Stimulated activated naive CD8-positive, alpha-beta T cell treated with anti-CD3 and anti-CD28 coated beads, Interleukin-15, Interleukin-2, amounts not matched to agents 100 ng/mL and 50 ng/mL, for 24 hours (primary cell): ENCODE data around the gene PIP5K1C.

Experiments
- H3K27ac Mint-ChIP-seq: one replicate; pipeline ENCODE4 v1.8.0; 2021; ENCODE audit warnings: mild to moderate bottlenecking, mixed read lengths
- H3K27me3 Mint-ChIP-seq: one replicate; pipeline ENCODE4 v1.8.0; 2021; ENCODE audit warnings: mixed read lengths
- H3K36me3 Mint-ChIP-seq: one replicate; pipeline ENCODE4 v1.8.0; 2021; ENCODE audit warnings: low read depth, mixed read lengths
- H3K4me1 Mint-ChIP-seq: one replicate; pipeline ENCODE4 v1.8.0; 2021; ENCODE audit warnings: low read depth, mixed read lengths
- H3K4me3 Mint-ChIP-seq: one replicate; pipeline ENCODE4 v1.8.0; 2021; ENCODE audit warnings: mild to moderate bottlenecking, mixed read lengths
- H3K9me3 Mint-ChIP-seq: one replicate; pipeline ENCODE4 v1.8.0; 2021; ENCODE audit warnings: mixed read lengths

The PIP5K1C gene

DNA sequence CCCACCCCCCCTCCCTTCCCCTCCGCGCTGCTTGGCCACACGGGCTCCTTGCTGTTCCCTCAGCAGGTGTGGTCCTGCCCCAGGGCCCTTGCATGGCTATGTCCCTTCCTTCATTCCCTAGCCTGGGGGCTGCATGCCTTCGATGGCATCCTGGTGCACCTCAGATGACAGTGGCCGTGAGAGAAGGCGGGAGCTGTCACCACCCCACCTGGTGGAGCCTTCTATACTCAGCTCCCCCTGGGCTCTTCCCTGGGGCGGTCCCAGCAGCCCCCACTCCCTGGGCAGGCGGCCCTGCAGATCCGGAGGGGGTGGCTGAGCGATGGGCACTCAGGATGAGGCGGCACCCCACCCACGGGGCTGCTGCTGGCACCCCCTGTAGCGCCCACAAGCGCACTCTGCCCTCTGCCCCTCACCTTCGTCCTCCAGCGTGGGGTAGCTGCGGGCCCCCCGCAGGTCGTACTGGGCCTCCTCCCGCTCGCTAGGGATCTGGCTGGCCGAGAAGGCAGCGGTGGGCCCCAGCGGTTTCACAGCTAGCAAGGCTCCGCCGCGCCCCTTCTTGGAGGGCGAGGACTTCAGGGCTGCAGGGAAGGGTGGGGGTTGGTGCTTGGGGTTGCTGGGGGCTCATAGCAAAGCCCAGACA is 56.5 kb downstream of the PIP5K1C start:
- Mint-ChIP-seq H3K4me1 (no peaks in the 10 kb centered on the region), H3K9me3 (no peaks in the 10 kb centered on the region), H3K4me3 (no peak overlapping the region), H3K27ac (no peak overlapping the region), H3K27me3 (no peaks in the 10 kb centered on the region), H3K36me3 (peaks cover 8% of the 10 kb centered on the region)

DNA sequence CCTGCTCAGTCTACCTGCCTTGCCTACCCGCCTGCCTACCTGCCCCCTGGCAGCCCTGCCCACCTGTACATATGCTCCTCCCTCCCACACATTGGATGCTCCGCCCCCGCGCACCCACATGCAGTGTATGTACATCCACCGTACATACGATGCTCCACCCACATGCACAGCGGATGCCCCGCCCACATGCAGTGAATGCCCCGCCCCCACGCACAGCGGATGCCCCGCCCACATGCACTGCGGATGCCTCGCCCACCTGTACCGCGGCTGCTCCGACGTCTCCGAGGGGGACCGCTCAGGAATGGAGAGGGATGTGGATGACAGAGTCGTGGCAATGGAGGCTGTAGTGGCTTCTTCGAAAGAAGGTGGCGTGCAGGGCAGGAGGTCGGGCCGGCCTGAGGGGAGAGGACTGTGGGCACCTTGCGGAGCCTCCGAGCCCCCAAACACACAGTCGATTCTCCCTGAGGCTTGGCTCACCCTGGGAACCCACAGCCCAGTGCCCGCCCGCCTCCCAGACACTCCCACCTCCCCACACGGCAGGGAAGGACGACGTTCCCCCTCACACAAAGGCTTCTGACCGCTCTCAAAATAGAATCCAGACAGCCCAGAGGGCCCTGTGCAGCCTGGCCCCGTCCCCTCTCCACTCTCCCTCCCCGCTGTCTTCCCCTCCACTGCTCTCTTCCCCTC is 57.1 kb downstream of the PIP5K1C start:
- H3K4me3 Mint-ChIP-seq = no peak overlapping the region
- H3K4me1 Mint-ChIP-seq = no peaks in the 10 kb centered on the region
- H3K36me3 Mint-ChIP-seq = peaks cover 13% of the 10 kb centered on the region
- H3K9me3 Mint-ChIP-seq = no peaks in the 10 kb centered on the region
- no peaks in the 10 kb centered on the region for H3K27me3 Mint-ChIP-seq
- no peak overlapping the region for H3K27ac Mint-ChIP-seq

DNA sequence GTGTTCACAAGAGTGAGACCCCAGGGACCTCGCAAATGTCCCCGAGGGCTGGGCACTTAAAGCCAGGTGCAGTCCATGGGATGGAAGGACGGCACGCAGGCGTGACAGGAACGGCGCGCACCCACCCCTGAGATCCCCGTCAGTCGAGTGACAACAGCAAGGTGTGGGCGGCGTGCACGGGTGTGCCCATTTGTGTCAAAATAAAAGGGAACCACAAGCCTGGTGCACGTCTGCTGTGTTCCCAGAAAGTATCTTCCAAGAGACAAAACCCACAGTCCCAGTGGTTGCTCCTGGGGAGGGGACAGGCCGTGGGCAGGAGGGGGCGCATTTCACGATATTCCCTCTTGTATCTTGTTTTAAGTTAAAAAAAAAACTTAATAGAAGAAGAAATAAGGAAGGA is 58.0 kb downstream of the PIP5K1C start:
- no peak overlapping the region for H3K27ac Mint-ChIP-seq
- no peaks in the 10 kb centered on the region for H3K4me1 Mint-ChIP-seq
- H3K27me3 Mint-ChIP-seq = no peaks in the 10 kb centered on the region
- H3K4me3 Mint-ChIP-seq = no peak overlapping the region
- no peaks in the 10 kb centered on the region for H3K9me3 Mint-ChIP-seq
- H3K36me3 Mint-ChIP-seq = peaks cover 13% of the 10 kb centered on the region

DNA sequence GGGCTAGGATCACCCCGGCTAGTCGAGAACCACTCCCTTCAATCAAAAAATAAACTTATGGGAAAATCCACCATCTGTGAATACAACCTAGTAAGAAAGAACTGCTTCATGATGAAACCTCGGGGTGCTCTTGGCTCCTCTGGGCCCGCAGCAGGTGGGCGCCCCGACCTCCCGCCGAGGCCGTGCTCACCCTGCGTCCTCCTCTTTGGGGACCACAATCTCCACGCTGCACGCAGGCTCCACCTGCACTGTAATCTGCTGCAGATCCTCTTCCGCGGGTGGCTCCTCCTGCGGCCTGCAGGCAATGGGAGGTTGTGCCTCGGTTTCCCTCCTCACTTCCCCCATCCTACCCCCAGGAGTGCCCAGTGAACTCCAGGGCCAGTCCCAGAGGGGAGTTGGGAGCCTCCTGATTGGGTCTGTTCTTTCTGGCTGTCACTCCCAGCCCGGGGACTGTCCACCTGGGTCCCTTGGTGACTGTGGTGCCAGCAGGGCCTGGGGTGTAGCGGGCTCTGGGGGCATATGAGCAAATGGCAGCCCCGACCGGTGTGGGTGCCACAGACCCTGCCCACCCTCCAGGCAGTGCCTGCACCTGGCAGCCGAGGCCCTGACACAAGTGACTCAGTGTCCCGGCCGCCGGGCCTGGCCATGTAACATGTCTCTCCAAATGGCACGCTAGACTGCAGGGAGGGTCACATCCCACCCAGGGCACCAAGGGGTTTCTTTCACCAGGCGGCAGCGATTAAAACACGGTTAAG is 58.6 kb downstream of the PIP5K1C start:
- Mint-ChIP-seq H3K36me3 (peaks cover 13% of the 10 kb centered on the region), H3K27ac (no peak overlapping the region), H3K27me3 (no peaks in the 10 kb centered on the region)

DNA sequence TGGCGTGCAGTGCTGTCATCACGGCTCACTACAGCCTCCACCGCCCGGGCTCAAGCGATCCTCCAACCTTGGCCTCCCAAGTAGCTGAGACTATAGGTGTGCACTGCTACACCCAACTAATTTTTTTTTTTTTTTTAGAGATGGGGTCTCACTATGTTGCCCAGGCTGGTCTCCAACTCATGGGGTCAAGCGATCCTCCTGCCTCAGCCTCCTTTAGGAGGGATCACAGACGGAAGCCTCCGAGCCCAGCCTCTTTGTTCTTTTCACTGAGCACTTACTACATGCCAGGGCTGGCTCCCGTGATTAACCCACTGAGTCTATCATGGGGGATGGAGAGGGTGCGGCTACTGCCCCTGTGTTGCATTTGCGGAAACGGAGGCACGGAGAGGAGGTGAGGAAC is 60.8 kb downstream of the PIP5K1C start:
- Mint-ChIP-seq H3K27me3 (no peaks in the 10 kb centered on the region), H3K27ac (no peak overlapping the region)

More for the DNA sequence above, 58.6 kb downstream of the PIP5K1C start:
- Mint-ChIP-seq H3K4me1 (no peaks in the 10 kb centered on the region), H3K9me3 (no peaks in the 10 kb centered on the region), H3K4me3 (no peak overlapping the region)

DNA sequence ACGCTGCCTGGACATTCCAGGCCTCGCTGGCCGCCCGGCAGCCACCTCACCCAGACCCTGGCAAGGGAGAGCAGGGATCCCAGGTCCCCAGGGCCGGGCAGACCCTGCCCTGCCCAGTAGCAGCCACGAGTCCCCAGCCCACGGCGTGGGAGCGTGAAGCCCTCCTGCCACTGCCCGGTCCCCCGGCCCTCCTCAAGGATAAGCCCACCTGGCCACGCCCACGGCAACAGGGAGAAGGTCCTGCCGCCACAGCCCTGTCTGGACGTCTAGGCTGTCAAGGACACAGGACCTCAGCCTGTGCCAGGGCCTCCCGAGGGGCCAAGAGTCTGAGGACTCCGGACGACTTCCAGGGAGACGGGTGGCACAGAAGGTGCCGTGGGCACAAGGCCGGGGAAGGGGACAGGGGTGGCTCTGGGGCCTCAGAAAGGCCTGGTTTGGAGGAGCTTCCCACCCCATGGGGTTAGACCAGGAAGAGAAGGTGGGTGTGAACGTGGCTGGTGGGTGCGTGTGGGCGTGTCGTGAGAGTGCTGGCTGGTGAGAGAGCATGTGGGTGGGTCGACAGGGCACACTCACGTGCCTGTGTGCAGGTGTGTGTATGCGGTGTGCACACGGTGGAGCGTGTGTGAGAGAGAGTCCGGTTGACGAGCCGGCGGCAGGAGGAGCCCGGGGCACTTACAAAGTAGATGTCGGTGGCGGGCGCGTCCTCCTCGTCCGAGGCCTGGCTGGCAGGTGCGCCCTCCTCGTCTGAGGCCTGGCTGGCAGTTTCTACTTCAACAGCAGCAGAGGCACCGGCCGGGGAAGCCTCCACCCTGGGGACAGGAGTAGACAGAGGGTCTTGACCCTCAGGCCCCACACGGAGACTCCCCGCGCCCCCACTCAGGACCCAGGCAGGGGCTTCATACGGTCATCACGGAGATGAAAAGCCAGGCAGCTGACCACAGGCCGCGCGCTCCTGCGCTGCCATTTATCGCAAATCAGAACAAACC is 61.8 kb downstream of the PIP5K1C start:
- Mint-ChIP-seq H3K27me3 (no peaks in the 10 kb centered on the region), H3K9me3 (no peaks in the 10 kb centered on the region), H3K4me1 (no peaks in the 10 kb centered on the region), H3K4me3 (no peak overlapping the region), H3K36me3 (peaks cover 13% of the 10 kb centered on the region), H3K27ac (no peak overlapping the region)

More for the DNA sequence above, 60.8 kb downstream of the PIP5K1C start:
- H3K4me3 Mint-ChIP-seq = no peak overlapping the region
- no peaks in the 10 kb centered on the region for H3K9me3 Mint-ChIP-seq
- peaks cover 13% of the 10 kb centered on the region for H3K36me3 Mint-ChIP-seq
- no peaks in the 10 kb centered on the region for H3K4me1 Mint-ChIP-seq

DNA sequence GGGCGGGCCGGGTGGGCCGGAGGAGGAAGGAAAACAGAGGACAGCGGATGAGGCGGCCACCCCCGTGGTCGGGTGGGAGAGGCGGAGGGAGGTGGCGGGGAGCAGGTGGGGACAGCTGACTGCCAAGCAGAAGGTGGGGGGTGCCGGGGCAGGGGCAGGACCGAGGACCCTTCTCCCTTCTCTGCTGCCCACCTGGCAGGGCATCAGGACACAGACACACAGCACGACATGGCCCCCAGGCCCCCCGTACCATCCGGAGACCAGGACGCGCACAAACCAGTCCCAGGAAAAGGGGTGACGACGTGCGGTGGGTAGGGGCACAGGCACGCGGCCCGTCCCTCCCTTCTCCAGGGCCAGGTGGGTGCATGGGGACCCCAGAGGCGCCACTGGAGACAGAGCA is 62.6 kb downstream of the PIP5K1C start:
- H3K27ac Mint-ChIP-seq = no peak overlapping the region
- peaks cover 9% of the 10 kb centered on the region for H3K36me3 Mint-ChIP-seq
- no peaks in the 10 kb centered on the region for H3K9me3 Mint-ChIP-seq
- H3K4me3 Mint-ChIP-seq = no peak overlapping the region
- no peaks in the 10 kb centered on the region for H3K27me3 Mint-ChIP-seq
- H3K4me1 Mint-ChIP-seq = no peaks in the 10 kb centered on the region

DNA sequence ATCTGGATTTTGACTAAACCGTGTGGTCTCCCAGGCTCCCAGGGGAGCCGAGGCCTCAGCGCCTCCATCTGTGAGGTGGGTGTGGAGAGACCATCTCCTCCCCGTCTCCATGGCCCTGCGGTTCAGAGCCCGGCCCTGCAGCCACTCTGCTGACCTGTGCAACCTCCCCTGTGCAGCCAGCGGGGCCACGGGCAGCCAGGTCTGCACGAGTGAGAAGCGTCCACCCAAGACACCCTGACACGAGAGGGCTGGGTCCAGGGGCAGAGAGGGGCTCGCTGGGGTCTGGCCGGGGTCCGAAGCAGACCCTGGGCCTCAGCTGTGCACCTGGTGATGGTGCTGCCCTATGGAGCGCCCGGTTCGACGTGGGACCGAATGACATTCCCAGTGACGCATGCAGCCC is 63.3 kb downstream of the PIP5K1C start:
- H3K27me3 Mint-ChIP-seq = no peaks in the 10 kb centered on the region
- no peak overlapping the region for H3K27ac Mint-ChIP-seq
- H3K36me3 Mint-ChIP-seq = peaks cover 9% of the 10 kb centered on the region
- no peak overlapping the region for H3K4me3 Mint-ChIP-seq
- no peaks in the 10 kb centered on the region for H3K4me1 Mint-ChIP-seq
- H3K9me3 Mint-ChIP-seq = no peaks in the 10 kb centered on the region

DNA sequence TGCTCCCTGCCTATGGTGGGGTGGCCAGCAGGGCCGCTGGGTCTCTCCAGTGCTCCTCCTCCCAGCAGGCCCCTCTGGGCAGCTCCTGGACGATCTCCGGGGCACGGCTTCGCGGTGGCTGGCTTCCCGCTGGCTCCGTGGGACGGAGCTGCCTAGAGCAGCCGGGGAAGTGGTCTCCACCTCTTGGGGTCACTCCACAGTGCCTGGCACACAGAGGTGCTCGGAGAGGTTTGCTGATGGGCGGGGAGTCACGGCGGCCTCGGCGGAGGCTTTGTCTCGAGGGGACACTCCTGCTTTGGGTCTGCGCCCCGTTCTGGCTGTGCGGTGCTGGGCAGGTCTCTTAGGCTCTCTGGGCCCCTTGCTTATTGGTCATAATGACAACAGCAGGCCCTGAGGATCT is 63.8 kb downstream of the PIP5K1C start:
- Mint-ChIP-seq H3K27me3 (no peaks in the 10 kb centered on the region), H3K4me1 (no peaks in the 10 kb centered on the region), H3K27ac (no peak overlapping the region), H3K9me3 (no peaks in the 10 kb centered on the region), H3K4me3 (no peak overlapping the region), H3K36me3 (peaks cover 9% of the 10 kb centered on the region)

DNA sequence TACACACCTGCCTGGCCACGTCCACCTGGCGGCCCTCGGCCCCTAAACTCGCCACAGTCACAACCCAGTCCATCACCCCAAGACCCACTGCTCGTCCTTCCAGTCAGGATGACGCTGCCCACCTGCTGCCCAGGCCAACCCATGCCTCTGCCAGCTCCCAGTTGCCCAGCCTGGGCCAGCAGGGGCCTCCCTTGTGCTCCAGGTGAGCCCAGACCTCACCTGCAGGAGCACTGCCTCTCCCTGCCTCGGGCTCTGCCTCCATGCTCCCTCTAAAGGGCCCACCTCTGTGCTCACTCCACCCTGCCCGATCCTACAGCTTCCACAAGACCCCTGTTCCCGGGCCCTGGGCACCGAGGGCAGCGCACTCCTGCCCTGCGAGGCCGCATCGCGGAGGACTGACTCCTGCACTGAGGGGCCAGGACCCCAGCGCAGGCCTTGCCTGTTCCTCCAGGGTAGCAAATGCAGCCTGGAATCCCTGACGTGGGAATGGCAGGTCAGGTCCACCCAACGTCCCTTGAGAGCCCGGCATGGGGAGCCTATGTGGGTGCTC is 65.7 kb downstream of the PIP5K1C start:
- H3K36me3 Mint-ChIP-seq = peaks cover 14% of the 10 kb centered on the region
- no peak overlapping the region for H3K27ac Mint-ChIP-seq
- H3K4me3 Mint-ChIP-seq = no peak overlapping the region
- no peaks in the 10 kb centered on the region for H3K4me1 Mint-ChIP-seq
- no peaks in the 10 kb centered on the region for H3K27me3 Mint-ChIP-seq
- no peaks in the 10 kb centered on the region for H3K9me3 Mint-ChIP-seq

DNA sequence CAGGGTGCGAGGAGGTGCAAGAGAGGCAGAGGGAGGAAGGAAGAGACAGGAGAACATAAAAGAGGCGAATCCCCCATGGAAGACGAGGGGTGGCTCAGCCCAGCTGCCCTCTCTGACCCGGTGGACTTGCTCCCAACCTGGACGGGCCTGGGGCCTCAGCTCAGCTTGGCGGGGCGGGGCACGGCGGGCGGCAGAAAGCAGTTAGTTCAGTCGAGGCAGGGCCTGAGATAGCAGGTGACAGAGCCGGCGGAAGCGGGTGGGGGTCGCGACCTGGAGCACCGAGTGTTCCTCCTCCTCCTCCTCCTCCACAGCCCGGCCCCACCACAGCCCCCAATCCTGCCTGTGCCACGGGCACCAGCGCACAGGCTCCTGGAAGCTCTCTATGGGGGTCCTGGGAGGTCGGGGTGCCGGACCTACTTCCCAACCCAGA is 66.7 kb downstream of the PIP5K1C start:
- Mint-ChIP-seq H3K27ac (no peak overlapping the region), H3K27me3 (no peaks in the 10 kb centered on the region), H3K36me3 (peaks cover 13% of the 10 kb centered on the region), H3K4me1 (no peaks in the 10 kb centered on the region), H3K9me3 (no peaks in the 10 kb centered on the region), H3K4me3 (no peak overlapping the region)

DNA sequence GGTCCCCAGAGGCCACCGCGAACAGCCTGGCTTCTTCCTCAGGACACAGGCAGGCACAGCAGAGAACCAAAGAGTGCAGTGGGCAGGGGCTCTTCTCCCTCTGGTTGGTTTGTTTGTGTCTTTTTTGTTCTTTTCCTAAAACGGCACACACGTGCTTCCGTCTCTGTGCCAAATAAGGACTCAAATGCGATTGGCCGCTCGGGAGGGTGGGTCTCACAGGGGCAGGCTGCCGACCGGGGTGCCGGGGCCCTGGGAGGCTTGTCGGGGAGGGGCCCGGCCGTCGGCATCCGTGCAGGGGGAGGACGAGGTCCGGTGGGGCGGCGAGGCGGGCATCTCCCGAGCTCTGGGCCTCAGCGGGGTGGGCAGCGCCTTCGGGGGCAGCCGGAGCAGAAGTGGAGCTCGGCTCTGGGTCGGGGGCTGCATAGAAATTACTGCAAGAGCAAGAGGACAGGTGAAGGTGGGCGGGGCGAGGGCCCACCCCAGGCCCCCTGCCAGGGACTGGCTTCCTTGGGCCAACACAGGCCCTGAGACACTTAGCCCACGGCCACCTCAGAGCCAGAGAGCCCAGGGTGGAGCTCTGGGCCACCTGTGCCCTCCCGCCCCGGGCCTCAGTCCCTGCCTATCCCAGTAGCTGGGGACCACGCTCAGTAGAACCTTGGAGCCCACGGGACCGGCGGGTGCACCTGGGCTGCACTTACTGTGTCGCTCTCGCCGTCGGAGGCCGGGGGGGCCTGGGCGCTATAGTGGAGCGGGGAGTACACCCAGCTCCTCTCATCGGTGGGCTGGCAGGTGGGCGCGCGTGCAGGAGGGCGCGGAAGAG is 67.3 kb downstream of the PIP5K1C start:
- H3K36me3 Mint-ChIP-seq = peaks cover 9% of the 10 kb centered on the region
- H3K27me3 Mint-ChIP-seq = no peaks in the 10 kb centered on the region
- no peak overlapping the region for H3K4me3 Mint-ChIP-seq
- H3K4me1 Mint-ChIP-seq = no peaks in the 10 kb centered on the region
- H3K27ac Mint-ChIP-seq = no peak overlapping the region
- H3K9me3 Mint-ChIP-seq = no peaks in the 10 kb centered on the region

DNA sequence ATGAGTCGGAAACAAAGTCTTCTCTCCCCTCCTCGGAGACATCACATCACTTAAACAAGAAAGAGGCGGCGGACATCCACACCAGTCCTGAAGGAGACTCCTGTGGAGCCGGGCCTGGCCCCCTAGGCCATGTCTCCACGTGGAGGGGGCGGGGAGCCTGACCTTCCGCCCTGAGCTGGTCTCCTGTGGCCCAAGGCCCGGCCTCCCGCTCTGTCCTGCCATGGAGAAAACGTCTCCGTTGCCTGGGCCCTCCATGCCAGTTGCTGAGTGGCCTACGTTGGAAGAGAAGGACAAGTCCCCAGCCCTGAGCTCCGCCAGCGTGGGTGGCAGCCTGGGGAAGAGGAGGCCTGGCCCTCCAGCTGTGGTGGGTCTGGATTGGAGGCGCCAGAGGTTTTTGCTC is 68.2 kb downstream of the PIP5K1C start:
- H3K9me3 Mint-ChIP-seq = no peaks in the 10 kb centered on the region

More for the DNA sequence above, 68.2 kb downstream of the PIP5K1C start:
- Mint-ChIP-seq H3K36me3 (peaks cover 9% of the 10 kb centered on the region), H3K4me3 (no peak overlapping the region), H3K27ac (no peak overlapping the region), H3K27me3 (no peaks in the 10 kb centered on the region), H3K4me1 (peaks cover 6% of the 10 kb centered on the region)
